GM21390 (cell line): ENCODE data around the gene PRPF18.

Source experiments
- ATAC-seq: cut with Tn5 transposase; IDR thresholded peaks from one replicate; pipeline ENCODE4 v1.9.1; 2021; ENCODE audit not compliant: unreplicated experiment

The PRPF18 gene

GRCh38 chr10:13665516-13666262 is 78.9 kb downstream of the PRPF18 start:
- ATAC-seq, result no peak

- ATAC-seq, result no peak
Observed at GRCh38 chr10:13668126-13668525, 81.4 kb downstream of the PRPF18 start.

DNA sequence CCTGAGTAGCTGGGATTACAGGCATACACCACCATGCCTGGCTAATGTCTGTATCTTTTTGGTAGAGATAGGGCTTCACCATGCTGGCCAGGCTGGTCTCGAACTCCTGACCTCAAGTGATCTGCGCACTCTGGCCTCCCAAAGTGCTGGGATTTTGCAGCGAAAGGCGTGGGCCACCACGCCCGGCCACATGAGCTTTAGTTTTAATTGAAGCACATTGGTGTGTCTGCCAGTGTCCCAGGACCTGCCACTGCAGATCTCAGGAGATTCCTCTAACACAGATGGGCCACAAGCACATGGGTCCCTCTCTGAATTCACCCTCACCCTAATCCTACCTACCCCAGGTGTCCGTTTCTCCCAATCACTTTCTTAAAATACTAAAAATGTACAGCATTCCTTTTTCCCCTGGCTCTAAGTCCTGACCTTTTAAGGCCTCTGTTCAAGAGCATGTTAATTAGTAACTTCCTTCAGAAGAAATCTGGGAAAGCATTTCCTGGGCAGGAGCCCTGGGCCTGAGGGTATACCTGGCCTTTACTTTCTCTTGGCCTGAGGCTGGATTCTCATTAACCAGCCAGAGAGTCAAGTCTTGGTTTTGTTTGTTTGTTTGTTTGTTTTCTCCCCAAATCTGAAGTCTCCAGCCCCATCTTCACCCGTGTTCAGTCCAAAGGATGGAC is 82.6 kb downstream of the PRPF18 start:
- no peak for ATAC-seq

- ATAC-seq, result no peak
Observed at GRCh38 chr10:13669901-13670300, 83.1 kb downstream of the PRPF18 start.

DNA sequence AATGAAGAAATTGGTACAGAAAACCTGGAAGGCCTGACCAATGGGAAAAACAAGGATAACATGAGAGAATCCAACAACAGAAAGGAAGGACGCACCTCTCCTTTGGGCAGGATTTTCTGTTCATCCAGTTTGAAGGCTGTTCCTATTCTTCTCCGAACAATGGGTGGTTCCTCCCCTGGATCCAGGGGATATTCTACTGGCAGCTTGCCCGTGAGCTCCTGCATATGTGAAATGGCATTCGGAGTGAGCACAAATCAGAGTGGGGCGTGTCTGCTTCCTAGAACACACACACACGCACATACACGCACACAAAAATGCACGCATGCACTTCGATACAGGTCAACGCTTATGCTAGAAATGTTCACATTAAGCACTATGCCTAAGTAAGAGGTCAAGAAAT is 83.5 kb downstream of the PRPF18 start:
- ATAC-seq, result no peak

- ATAC-seq, result no peak
Observed at GRCh38 chr10:13671904-13672303, 85.1 kb downstream of the PRPF18 start.

DNA sequence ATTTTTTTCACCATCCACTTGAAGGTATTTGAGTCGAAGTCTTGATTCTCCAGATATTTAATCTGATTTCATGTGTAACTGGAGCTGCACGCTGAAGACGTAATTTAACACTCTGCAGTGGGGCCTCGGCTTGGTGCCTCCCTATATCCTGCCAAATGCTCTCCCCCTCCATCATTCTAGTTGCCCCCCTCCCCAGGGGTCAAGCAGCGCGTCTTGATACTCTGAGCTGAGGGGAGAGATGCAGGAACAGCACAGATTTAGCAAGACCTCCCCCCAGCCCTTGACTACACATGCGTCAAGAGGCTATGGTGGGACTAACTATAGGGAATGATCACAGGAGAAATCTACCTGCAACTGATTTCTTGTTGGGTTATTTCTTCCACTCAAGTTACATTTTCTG is 85.8 kb downstream of the PRPF18 start:
- no peak for ATAC-seq

- ATAC-seq, result no peak
Observed at GRCh38 chr10:13673156-13673555, 86.4 kb downstream of the PRPF18 start.

GRCh38 chr10:13674645-13675588 is 88.2 kb downstream of the PRPF18 start:
- ATAC-seq, result no peak

GRCh38 chr10:13678101-13678843 is 91.5 kb downstream of the PRPF18 start:
- no peak for ATAC-seq
